Stimulated activated CD4-positive, alpha-beta T cell treated with anti-CD3 and anti-CD28 coated beads, Interleukin-15, amount 100 ng/mL, for 24 hours (primary cell): ENCODE data around the gene GLI1.
"Not testable (repeated sequence)": the region's sequence is repeated elsewhere in the genome, so short reads cannot be mapped to it uniquely, and the experiment has no call there.

Experiments used
- DNase-seq: peaks from one replicate; pipeline ENCODE4 v3.0.0-alpha.2; 2020

The GLI1 gene

GRCh38 chr12:57500213-57500612, 40.6 kb downstream of the GLI1 start:
- no peak for DNase-seq

GRCh38 chr12:57502311-57502969, 42.9 kb downstream of the GLI1 start:
- DNase-seq: not testable (repeated sequence)

- not testable (repeated sequence) for DNase-seq
These were observed 47.0 kb downstream of the GLI1 start for GRCh38 chr12:57506541-57506940.

GRCh38 chr12:57507796-57508195, 48.2 kb downstream of the GLI1 start:
- DNase-seq: not testable (repeated sequence)

- no peak for DNase-seq
These were observed 51.6 kb downstream of the GLI1 start for GRCh38 chr12:57511161-57511560.

GRCh38 chr12:57511588-57512325, 52.2 kb downstream of the GLI1 start:
- DNase-seq: no peak

GRCh38 chr12:57512665-57513064, 53.1 kb downstream of the GLI1 start:
- DNase-seq: no peak

- DNase-seq: no peak
These were observed 53.7 kb downstream of the GLI1 start for GRCh38 chr12:57513266-57513665.

- not testable (repeated sequence) for DNase-seq
These were observed 54.1 kb downstream of the GLI1 start for GRCh38 chr12:57513677-57514076.

- not testable (repeated sequence) for DNase-seq
These were observed 54.7 kb downstream of the GLI1 start for GRCh38 chr12:57514246-57514645.

GRCh38 chr12:57514720-57515407, 55.3 kb downstream of the GLI1 start:
- no peak for DNase-seq

- no peak for DNase-seq
These were observed 55.9 kb downstream of the GLI1 start for GRCh38 chr12:57515408-57515933.

GRCh38 chr12:57515934-57516541, 56.5 kb downstream of the GLI1 start:
- DNase-seq: no peak

GRCh38 chr12:57516617-57517153, 57.1 kb downstream of the GLI1 start:
- no peak for DNase-seq

GRCh38 chr12:57517187-57517586, 57.6 kb downstream of the GLI1 start:
- DNase-seq: no peak

GRCh38 chr12:57517718-57518117, 58.1 kb downstream of the GLI1 start:
- not testable (repeated sequence) for DNase-seq

GRCh38 chr12:57518176-57518919, 58.8 kb downstream of the GLI1 start:
- no peak for DNase-seq

GRCh38 chr12:57518920-57519795, 59.6 kb downstream of the GLI1 start:
- DNase-seq: peak; percentile 33

- peak; percentile 40 for DNase-seq
These were observed 60.1 kb downstream of the GLI1 start for GRCh38 chr12:57519796-57520052.

GRCh38 chr12:57520053-57520818, 60.7 kb downstream of the GLI1 start, which contains the start of gene DDIT3:
Gene DDIT3 (minus strand): TSS chr12:57520514. CDS start chr12:57517406, 3,108 bp downstream.
- peak; percentile 100 for DNase-seq
